Activated CD4-positive, CD25-positive, alpha-beta regulatory T cell treated with anti-CD3 and anti-CD28 coated beads, Interleukin-2, amount 50 U/mL, for 24 hours (primary cell): ENCODE data around the gene MAP3K10.
A peak's percentile ranks its signal among the peaks of the same experiment; 100 is the strongest.
"Not testable (repeated sequence)": the region's sequence is repeated elsewhere in the genome, so short reads cannot be mapped to it uniquely, and the experiment has no call there.

ENCODE experiments used
- ATAC-seq, 2 donors: fragments of 150-1000 bp; cut with Tn5 transposase; one replicate each; pipeline ENCODE4 v1.10.0; 2021; ENCODE audit warnings: mild to moderate bottlenecking in 1 of 2, moderate library complexity in 1 of 2

The MAP3K10 gene

DNA sequence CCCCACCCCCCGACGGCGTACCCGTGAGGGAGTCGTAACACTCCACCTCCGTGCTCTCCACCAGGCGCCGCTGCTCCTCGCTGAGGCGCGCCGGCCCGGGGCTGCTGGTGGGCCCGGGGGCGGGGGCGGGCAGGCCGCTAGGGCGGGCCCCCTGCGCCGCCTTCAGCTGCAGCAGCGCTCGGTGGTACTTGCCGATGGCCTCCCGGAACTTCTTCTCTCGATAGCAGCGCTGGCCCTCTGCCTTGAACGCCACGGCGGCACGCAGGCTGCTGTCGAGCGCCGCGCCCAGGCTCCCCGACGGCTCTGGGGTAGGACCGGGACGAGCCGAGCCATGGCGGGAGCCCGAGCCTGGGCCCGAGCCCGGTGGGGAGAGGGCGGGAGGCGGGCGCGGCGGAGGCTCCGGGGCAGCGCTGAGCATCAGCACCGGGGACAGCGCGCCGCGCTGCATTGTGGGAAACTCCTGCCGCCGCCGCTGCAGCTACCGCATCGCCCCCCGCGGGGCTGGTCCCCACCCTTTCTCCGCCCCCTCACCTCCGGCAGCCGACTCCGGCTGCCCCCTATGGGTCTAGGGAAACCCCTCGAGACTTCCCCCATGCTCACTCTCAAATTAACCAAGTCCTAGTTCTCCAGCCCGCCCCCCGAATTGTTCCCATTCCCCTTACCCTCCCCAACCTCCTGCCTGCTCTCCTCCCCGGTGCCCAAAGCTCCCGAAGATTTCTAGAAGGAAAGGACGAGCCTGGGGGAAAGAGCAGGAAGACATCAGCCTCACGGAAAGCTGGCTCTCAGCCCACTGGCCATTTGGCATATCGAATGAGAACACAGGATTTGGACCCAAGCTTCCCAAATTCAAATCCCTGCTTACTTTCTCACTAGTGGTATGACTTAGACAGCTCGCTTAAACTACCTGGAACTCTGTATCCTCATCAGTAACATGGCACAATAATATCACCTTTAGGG is 27.0 kb downstream of the MAP3K10 start, which contains the start of gene TTC9B:
Gene TTC9B (minus strand): TSS at position 451 of the 957 bp plus-strand sequence. CDS start 3 bp downstream, at position 448.
- ATAC-seq: peak; percentile 27 to 35

DNA sequence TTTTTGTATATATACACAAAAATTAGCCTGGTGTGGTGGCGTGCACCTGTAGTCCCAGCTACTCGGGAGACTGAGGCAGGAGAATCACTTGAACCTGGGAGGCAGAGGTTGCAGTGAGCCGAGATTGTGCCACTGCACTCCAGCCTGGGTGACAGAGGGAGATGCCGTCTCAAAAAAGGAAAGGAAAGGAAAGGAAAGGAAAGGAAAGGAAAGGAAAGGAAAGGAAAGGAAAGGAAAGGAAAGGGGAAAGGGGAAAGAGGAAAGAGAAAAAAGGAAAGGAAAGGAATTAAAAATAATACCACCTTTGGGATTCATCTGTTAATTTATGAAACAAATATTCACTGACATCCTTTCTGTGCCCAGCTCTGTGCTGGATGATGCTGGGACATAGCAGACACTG is 27.8 kb downstream of the MAP3K10 start:
- ATAC-seq: not testable (repeated sequence)

- peak; percentile 44 to 55 for ATAC-seq
Observed at GRCh38 chr19:40219721-40220276, 28.6 kb downstream of the MAP3K10 start.

GRCh38 chr19:40220674-40221073 is 29.4 kb downstream of the MAP3K10 start:
- no peak for ATAC-seq

DNA sequence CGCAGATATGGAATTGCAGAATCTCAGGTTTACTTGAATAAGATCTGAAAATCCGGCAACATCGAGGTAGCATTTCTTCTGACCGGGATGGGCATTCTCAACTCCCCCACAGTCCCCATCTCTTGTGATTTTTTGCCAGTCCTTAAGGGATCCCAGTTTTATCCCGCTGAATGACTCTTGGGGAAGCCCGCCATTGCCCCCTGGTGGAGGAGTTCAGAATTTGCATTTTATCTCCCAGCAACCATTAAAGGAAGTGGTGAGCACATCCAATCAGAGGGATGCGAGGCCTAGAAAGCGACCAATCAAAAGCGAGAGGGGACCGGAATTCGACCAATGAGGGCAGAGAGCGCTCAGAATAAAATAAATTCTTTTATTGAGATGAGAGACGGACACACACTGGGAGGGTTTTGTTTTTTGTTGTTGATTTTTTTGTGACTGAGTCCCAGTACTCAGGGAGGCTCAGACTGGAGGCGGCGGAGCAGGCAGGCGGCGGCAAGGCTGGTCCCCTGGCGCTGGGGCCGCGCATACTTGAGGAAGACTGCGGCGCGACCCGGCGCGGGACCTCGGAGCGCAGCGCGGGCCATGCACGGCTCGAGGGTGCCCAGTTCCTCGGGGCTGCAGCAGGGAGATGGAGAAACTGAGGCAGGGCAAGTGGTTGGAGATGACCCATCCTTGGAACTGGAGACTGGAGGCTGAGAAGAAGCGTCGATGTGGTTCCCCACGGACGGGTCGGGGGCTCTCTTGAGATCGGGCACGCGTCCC is 30.8 kb downstream of the MAP3K10 start:
- ATAC-seq: peak; percentile 81 to 89

- ATAC-seq: no peak
Observed at GRCh38 chr19:40223135-40223822, 32.1 kb downstream of the MAP3K10 start.

GRCh38 chr19:40224342-40225150 is 33.3 kb downstream of the MAP3K10 start:
- no peak for ATAC-seq

DNA sequence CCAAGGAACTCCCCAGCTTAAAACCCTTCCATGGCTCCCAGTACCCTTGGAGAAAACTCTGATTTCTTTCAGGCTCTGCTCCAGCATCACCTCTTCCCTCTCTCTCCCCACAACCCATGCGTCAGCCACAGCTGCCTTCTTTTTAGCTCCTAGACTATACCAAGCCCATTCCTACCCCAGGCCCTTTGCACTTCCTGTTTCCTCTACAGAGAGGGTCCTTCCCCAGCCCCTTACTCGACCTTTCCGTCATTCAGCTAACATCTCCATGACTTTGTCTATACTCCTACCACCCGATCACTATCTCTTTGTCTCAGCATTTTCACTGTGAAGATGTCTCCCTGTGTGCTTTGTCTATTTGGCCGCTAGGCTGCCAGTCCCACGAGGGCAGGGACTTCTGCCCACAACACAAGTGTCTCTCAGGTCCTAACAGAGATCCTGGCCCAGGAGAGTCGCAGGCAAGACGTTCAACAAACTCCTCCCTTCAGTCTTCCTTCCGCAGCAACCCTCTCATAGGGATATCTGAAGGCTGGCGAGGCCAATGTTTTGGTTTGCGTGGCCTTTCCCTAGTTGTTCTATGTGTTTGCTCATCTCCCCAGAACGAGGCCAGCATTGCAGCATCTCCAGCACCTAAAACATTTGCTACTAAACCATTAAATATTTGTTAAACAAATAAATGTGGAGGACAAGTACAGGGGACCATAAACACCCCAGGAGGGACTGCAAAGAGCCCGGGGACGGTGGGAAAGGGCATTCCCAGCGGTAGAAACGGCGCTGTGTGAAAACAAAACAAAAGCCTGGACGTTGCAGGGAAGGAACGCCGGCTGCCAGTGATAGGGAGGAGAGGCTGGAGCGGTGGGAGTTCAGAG is 34.4 kb downstream of the MAP3K10 start:
- no peak for ATAC-seq

DNA sequence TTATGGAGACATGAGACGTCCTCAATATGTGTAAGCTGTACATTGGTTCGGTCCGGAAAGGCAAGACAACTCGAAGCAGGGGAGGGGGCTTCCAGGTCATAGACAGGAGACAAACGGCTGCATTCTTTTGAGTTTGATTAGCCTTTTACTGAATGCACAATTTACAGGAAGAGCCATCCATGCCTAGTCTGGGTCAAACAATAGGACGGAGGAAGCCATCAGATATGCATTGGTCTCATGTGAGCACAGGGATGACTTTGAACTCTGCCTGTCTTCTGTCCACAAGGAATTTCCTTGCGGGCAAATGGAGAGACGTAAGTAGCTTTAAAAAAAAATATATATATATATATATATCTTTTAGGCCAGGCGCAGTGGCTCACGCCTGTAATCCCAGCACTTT is 37.1 kb downstream of the MAP3K10 start:
- no peak for ATAC-seq

DNA sequence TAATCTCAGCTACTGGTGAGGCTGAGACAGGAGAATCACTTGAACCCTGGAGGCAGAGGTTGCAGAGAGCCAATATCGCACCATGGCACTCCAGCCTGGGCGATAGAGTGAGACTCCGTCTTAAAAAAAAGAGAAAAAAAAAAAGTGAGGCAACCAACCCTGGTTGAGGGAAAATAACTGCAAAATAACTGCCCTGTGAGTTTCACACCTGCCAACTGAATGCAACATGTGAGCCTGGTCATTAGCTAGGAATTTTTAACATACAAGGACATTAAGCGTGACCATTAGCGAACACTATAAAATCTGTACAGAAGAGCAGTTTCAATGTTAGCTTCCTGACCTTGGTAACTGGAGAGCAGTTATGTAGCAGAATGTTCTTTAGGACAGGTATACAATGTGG is 37.6 kb downstream of the MAP3K10 start:
- no peak for ATAC-seq

- ATAC-seq: peak; percentile 92 to 94
Observed at GRCh38 chr19:40229484-40229883, 38.3 kb downstream of the MAP3K10 start.

GRCh38 chr19:40229926-40230417 is 38.7 kb downstream of the MAP3K10 start:
- ATAC-seq: no peak

DNA sequence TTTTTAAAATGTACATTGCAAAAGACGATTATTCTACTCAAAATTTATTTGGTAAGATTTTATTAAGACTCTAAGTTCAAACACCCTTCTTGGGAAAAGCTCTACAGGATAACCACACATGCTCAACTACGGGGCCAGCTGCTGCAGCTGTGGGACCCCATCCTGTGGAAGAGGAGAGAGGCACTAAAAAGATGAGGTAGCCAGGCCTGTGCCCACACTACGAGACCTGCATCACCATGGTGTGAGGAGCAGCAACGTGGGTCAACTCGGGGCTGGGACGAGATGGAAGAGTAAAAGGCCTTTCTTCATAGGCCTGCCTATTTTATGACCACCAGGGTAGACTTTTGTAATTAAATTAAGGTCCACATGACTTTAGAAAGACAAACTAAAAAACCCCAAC is 39.8 kb downstream of the MAP3K10 start:
- ATAC-seq: no peak

GRCh38 chr19:40231544-40232424 is 40.6 kb downstream of the MAP3K10 start:
- no peak for ATAC-seq

GRCh38 chr19:40232479-40232878 is 41.3 kb downstream of the MAP3K10 start:
- no peak for ATAC-seq

GRCh38 chr19:40232949-40233810 is 42.0 kb downstream of the MAP3K10 start:
- ATAC-seq: no peak

DNA sequence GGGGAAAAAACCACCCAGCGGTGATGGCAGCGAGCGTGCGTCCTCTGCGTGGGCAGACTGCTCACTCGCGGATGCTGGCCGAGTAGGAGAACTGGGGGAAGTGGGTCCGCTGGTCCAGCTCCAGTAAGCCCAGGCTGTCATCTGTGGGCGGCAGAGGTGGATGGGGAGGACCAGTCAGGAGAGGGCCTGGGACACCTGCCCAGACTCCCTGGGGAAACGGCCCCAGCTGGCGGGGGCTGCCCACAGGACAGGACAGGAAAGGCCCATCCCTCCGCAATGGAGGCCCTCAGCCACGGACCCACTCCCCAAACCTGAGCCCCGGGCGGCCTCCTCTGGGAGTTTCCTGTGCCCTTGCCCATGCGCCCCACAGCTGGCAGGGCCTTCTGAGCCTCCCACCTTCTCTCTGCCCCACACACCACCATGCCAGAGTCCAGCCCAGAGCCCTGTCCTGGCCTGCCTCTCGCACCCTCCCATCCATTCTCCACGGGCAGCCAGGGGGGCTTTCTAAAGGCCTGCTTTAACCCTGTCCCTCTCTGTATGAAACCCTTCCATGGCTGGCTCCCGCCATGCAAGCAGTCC is 42.7 kb downstream of the MAP3K10 start:
- no peak for ATAC-seq
